Astrocyte of the spinal cord (primary cell): ENCODE data around the gene PTPRN2.

Source experiments
- DNase-seq: peaks from one replicate; pipeline ENCODE4 v3.0.0; 2011; ENCODE audit warnings: low read depth, low spot score
- H3K4me3 ChIP-seq: 2 replicates; pipeline ENCODE4 v1.5.1; 2011; ENCODE audit warnings: low read depth, mild to moderate bottlenecking, low read length, moderate library complexity
- in situ Hi-C: cut with HindIII; loops from 2 replicates; pipeline ENCODE4 v1.10.0; 2017; ENCODE audit warnings: low sequenced_read_pairs
- TF ChIP-seq, protein P1 (sequence below): IDR thresholded peaks from 2 replicates; pipeline ENCODE4 v1.5.1; 2012; ENCODE audit warnings: low read depth, mild to moderate bottlenecking, low read length, inconsistent platforms

Gene PTPRN2

DNA sequence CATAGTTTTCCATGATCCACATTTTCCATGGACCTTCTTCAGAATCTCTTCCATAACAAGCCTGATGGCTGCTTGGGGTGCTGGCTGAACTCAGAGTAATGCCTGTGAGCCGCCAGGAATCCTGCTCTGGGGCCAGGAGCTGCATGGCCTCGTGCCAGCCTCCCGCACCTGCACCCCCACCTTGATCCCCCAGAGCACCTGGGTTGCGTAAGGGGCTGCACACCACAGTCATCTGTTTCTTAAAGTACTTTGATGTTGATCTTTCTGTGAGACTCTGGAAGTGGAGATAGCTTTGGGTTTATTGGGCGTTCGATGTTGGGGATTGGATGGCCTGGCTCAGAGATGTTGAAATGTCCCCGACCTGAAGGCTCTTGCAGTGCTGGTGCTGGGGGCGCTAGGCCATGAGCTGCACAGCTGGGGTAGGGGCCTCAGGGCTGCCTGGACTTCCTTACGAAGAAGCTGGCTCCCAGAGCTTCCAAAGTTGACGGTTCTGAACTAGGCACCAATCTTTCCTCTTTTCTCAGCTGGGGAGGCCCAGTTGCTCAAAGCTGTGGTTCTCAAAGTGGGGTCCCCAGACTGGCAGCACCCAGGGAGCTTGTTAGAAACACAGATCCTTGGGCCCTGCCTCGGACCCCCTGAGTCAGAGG, 716.9 kb downstream of the PTPRN2 start:
- H3K4me3 ChIP-seq = no peak overlapping the region
- in situ Hi-C loops = no loop called here
- TF ChIP-seq, protein P1, sequence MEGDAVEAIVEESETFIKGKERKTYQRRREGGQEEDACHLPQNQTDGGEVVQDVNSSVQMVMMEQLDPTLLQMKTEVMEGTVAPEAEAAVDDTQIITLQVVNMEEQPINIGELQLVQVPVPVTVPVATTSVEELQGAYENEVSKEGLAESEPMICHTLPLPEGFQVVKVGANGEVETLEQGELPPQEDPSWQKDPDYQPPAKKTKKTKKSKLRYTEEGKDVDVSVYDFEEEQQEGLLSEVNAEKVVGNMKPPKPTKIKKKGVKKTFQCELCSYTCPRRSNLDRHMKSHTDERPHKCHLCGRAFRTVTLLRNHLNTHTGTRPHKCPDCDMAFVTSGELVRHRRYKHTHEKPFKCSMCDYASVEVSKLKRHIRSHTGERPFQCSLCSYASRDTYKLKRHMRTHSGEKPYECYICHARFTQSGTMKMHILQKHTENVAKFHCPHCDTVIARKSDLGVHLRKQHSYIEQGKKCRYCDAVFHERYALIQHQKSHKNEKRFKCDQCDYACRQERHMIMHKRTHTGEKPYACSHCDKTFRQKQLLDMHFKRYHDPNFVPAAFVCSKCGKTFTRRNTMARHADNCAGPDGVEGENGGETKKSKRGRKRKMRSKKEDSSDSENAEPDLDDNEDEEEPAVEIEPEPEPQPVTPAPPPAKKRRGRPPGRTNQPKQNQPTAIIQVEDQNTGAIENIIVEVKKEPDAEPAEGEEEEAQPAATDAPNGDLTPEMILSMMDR = no peak
- DNase-seq = no peak

DNA sequence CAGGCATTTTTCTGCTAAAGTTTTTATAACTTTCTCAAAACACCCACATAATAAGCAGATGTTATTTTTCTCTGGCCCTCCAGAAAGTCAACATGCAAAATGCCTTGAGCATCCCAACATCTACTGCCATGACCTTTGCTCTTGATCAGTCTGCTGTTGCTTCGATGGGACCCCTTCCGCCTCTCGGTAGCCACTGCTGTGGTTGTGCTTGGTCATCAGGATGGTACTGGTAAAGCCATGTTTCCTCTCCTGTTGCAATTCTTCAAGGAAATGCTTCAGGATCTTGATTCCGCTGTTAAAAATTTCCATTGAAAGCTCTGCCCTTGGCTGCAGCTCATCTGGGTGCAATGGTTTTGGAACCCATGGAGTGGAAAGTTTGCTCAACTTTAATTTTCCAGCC, 717.8 kb downstream of the PTPRN2 start:
- in situ Hi-C loops = no loop called here
- TF ChIP-seq, protein P1 = no peak
- no peak overlapping the region for H3K4me3 ChIP-seq

GRCh38 chr7:157867685-157868305, 719.8 kb downstream of the PTPRN2 start:
- in situ Hi-C loops = no loop called here
- no peak overlapping the region for H3K4me3 ChIP-seq
- no peak for DNase-seq
- TF ChIP-seq, protein P1 = no peak

More for the DNA sequence above, 717.8 kb downstream of the PTPRN2 start:
- no peak for DNase-seq

GRCh38 chr7:157866336-157866924, 721.2 kb downstream of the PTPRN2 start:
- TF ChIP-seq, protein P1 = no peak
- DNase-seq = no peak
- H3K4me3 ChIP-seq = no peak overlapping the region
- in situ Hi-C loops = no loop called here

DNA sequence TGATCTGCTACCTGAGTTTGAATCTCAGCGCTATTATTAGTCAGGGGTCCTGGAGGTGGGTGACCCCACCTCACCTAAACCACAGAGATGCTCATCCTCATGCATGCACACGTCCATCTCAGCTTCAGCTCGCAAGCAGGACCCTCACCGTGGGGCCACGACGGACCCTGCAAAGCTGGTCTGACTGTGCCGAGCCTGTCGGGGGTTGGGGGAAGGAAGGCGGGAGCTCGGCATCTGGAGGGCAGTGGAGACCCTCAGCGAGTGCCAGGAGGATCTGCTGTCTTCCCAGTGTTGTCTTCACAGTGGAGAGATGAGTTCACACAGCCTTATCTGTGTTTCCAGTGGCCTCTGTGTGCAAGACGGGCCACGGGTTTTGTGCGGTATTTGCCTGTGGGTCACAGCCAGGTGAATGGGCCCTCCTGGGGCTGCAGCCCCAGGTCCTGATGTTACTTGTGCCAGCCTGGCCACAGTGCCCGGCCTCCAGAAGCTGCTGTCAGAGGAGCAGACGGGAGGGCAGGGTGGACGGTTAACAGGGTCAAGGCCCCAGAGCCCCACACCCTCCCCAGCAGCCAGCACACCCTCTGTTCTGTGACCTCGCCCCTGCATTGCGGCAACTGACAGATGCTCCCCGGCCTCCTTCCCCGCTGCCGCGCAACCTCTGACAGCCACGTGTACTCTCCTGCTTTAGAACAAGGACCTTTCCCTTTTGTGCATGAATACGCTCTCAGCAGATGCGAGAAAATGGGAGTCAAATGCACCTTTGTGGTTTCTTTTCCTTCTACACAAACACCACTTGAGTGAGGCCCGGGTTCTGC, 722.1 kb downstream of the PTPRN2 start:
- DNase-seq = no peak
- TF ChIP-seq, protein P1 = no peak
- H3K4me3 ChIP-seq = no peak overlapping the region
- in situ Hi-C loops = no loop called here

GRCh38 chr7:157864911-157865310, 722.7 kb downstream of the PTPRN2 start:
- in situ Hi-C loops = no loop called here
- no peak overlapping the region for H3K4me3 ChIP-seq
- DNase-seq = no peak
- TF ChIP-seq, protein P1 = no peak
